ENCODE data around the gene TRIOBP. TPM values are rescaled to one million over a fixed set of nuclear protein-coding genes. Genes with fewer than 3 reads are reported as not detected.

TRIOBP gene
- total and polyA plus RNA-seq, 2 of the 4 experiments (the other 2 are of a cell fraction) = 46.4 to 69.8 TPM

- no peak for TF ChIP-seq ELK1 (IDR thresholded peaks at IDR 0.05; ENCODE audit: borderline replicate concordance, low read depth, low read length)
- TF ChIP-seq MXI1 (IDR thresholded peaks at IDR 0.05; ENCODE audit: borderline replicate concordance, low read depth, low read length) = peak; percentile 30; the same call in 1 of the 2 replicates
Measured at GRCh38 chr22:37818409-37819104, 121.7 kb downstream of the TRIOBP start (continued).

- H3K14ac ChIP-seq (replicated peaks; ENCODE audit: low read depth, low read length) = peak overlapping the region; percentile 27; the same call in 1 of the 2 replicates
- 40% methylated on average over 2 of the region's 14 CpGs; no CpG with 5 or more reads in 1 of the 2 experiments for WGBS, 2 experiments (ENCODE audit: extremely low coverage in 2 of 2, insufficient read length in 1 of 2)
- DNase-seq = no peak
Measured at GRCh38 chr22:37819105-37819433, 122.2 kb downstream of the TRIOBP start.

More at GRCh38 chr22:37819105-37819433, 122.2 kb downstream of the TRIOBP start:
- H3K4ac ChIP-seq (ENCODE audit: low read depth, low read length) = peak overlapping the region; percentile 39; the same call in 1 of the 2 replicates
- peak overlapping the region; percentile 60 for H2AK9ac ChIP-seq (replicated peaks; ENCODE audit: low read depth, low read length, poor library complexity)
- H3K23ac ChIP-seq (ENCODE audit: low read depth, low read length) = peak overlapping the region; percentile 75
- H2BK15ac ChIP-seq (ENCODE audit: low read depth, low read length) = no peak overlapping the region
- H3K56ac ChIP-seq (ENCODE audit: extremely low read depth, insufficient read depth, low read length) = no peak overlapping the region
- H4K91ac ChIP-seq (ENCODE audit: insufficient read depth, low read depth, low read length) = no peak overlapping the region
- in situ Hi-C loops (cut with MboI; ENCODE audit: low sequenced_read_pairs) = loop anchor here (5.0 kb wide), 1 partner anchor 48 kb away; no protein-coding TSS in a partner anchor
- BruUV-seq (replicated peaks) = no TSS peak
- H2BK20ac ChIP-seq (ENCODE audit: low read depth, low read length) = no peak overlapping the region
- peaks cover 10% of the 10 kb centered on the region for H3K4me1 ChIP-seq (ENCODE audit: control insufficient read depth, insufficient read depth, low read length)
- no peaks in the 10 kb centered on the region for H4K20me1 ChIP-seq (ENCODE audit: insufficient read depth, low read length)
- POLR2A ChIA-PET (ENCODE audit: unreplicated experiment) = no interaction called here
- H3K9me3 ChIP-seq (ENCODE audit: control insufficient read depth, insufficient read depth, low read length) = no peaks in the 10 kb centered on the region
- intact Hi-C loops (cut with micrococcal nuclease) = loop anchor here (5.0 kb wide), 1 partner anchor 113 kb away; no protein-coding TSS in a partner anchor
- H3K36me3 ChIP-seq (ENCODE audit: control insufficient read depth, insufficient read depth, low read length) = peaks cover 5% of the 10 kb centered on the region; the same call in 1 of the 2 replicates
- peak overlapping the region in 1 of 2 experiments; percentile 63; a peak in 2 of 4 replicates for H4K8ac ChIP-seq (ENCODE audit: low read depth in 2 of 2, low read length in 2 of 2)
- no peak overlapping the region for H3K9ac ChIP-seq (ENCODE audit: low read depth, low read length)
- no peak overlapping the region for H3K4me3 ChIP-seq (ENCODE audit: insufficient read depth, low read depth, low read length)
- peak overlapping the region; percentile 97 for H2AFZ ChIP-seq (replicated peaks; ENCODE audit: low read length, poor library complexity)
- no peaks in the 10 kb centered on the region for H3K79me1 ChIP-seq (ENCODE audit: low read depth in 1 of 2, low read length in 2 of 2)
- no peak overlapping the region for H2BK5ac ChIP-seq (ENCODE audit: low read depth, low read length, poor library complexity, severe bottlenecking)
- no peak overlapping the region for H4K5ac ChIP-seq (ENCODE audit: low read depth, low read length)
- peak overlapping the region; percentile 24; the same call in 1 of the 2 replicates for H3K4me2 ChIP-seq (ENCODE audit: low read depth, low read length)
- no peaks in the 10 kb centered on the region for H3K9me1 ChIP-seq (ENCODE audit: insufficient read depth, low read length)
- no peak for ATAC-seq (ENCODE audit: low read depth)
- TF ChIP-seq FOS (IDR thresholded peaks at IDR 0.05; ENCODE audit: low read depth, low read length) = no peak
- no peak for TF ChIP-seq POLR2A (IDR thresholded peaks at IDR 0.05; ENCODE audit: low read depth, low read length)
- TF ChIP-seq USF2 (IDR thresholded peaks at IDR 0.05; ENCODE audit: low read depth, low read length) = no peak
- no peak for TF ChIP-seq MAZ (IDR thresholded peaks at IDR 0.05; ENCODE audit: borderline replicate concordance, low read depth, low read length)
- TF ChIP-seq NFE2L2 (IDR thresholded peaks at IDR 0.05; ENCODE audit: low read depth, low read length) = no peak
- no peak for TF ChIP-seq RCOR1 (IDR thresholded peaks at IDR 0.05; ENCODE audit: insufficient replicate concordance, low read length)
- H3K27me3 ChIP-seq (ENCODE audit: control insufficient read depth, insufficient read depth, low read length) = peaks cover 23% of the 10 kb centered on the region
- no peak overlapping the region for H3K18ac ChIP-seq (ENCODE audit: low read depth, low read length)
- H3K27ac ChIP-seq (ENCODE audit: insufficient read depth, low read length) = no peak overlapping the region
- H2BK120ac ChIP-seq (ENCODE audit: low read depth, low read length) = no peak overlapping the region; the same call in 1 of the 2 replicates
- dilution Hi-C loops (cut with HindIII; ENCODE audit: low sequenced_read_pairs, unreplicated experiment) = no loop called here
- CTCF ChIA-PET = interaction anchor here (0.6 to 3.7 kb wide), 3 partner anchors 44 to 128 kb away, joined by 3 to 21 read pairs (median 4); partner anchors contain the start of gene MICALL1
- H2AK5ac ChIP-seq (ENCODE audit: low read depth, low read length) = peak overlapping the region; percentile 81

Measured in IMR-90 (cell line).